Right forelimb (tissue), 1 donor: ENCODE data around the gene OSTC.

Experiments
- DNase-seq: peaks from one replicate; pipeline ENCODE4 v3.0.0-alpha.2; 2018

The OSTC gene

GRCh38 chr4:108650212-108651013 lies at the start of gene OSTC:
Gene OSTC, plus strand, starts transcription at chr4:108650599. Its CDS starts 57 bp downstream, at chr4:108650656.
- DNase-seq, result peak; percentile 95

- DNase-seq, result no peak
Observed at GRCh38 chr4:108601106-108601505, 49.3 kb upstream of the OSTC start.

- no peak for DNase-seq
Observed at GRCh38 chr4:108601532-108601931, 48.9 kb upstream of the OSTC start.

- DNase-seq, result no peak
Observed at GRCh38 chr4:108602163-108602562, 48.2 kb upstream of the OSTC start.

GRCh38 chr4:108607079-108607815 lies 43.2 kb upstream of the OSTC start:
- no peak for DNase-seq

- no peak for DNase-seq
Observed at GRCh38 chr4:108611365-108611764, 39.0 kb upstream of the OSTC start.

- no peak for DNase-seq
Observed at GRCh38 chr4:108612365-108612764, 38.0 kb upstream of the OSTC start.

GRCh38 chr4:108619372-108620100 lies 30.9 kb upstream of the OSTC start:
- DNase-seq, result no peak

- peak; percentile 96 for DNase-seq
Observed at GRCh38 chr4:108620101-108620932, 30.1 kb upstream of the OSTC start, which contains the start of gene RPL34. Gene RPL34, plus strand, starts transcription at chr4:108620576. Its CDS starts 1,384 bp downstream, at chr4:108621960.

GRCh38 chr4:108620933-108621905 lies 29.2 kb upstream of the OSTC start:
- no peak for DNase-seq

- DNase-seq, result no peak
Observed at GRCh38 chr4:108622022-108622421, 28.4 kb upstream of the OSTC start.

- DNase-seq, result no peak
Observed at GRCh38 chr4:108622828-108623227, 27.6 kb upstream of the OSTC start.

- no peak for DNase-seq
Observed at GRCh38 chr4:108624263-108625056, 25.9 kb upstream of the OSTC start.

GRCh38 chr4:108626056-108626455 lies 24.3 kb upstream of the OSTC start:
- no peak for DNase-seq

GRCh38 chr4:108628411-108628810 lies 22.0 kb upstream of the OSTC start:
- no peak for DNase-seq

- no peak for DNase-seq
Observed at GRCh38 chr4:108635070-108635655, 15.2 kb upstream of the OSTC start.

- no peak for DNase-seq
Observed at GRCh38 chr4:108636246-108636645, 14.2 kb upstream of the OSTC start.

- DNase-seq, result no peak
Observed at GRCh38 chr4:108637856-108638255, 12.5 kb upstream of the OSTC start.

- DNase-seq, result no peak
Observed at GRCh38 chr4:108644237-108644636, 6.2 kb upstream of the OSTC start.

- DNase-seq, result no peak
Observed at GRCh38 chr4:108646706-108647105, 3.7 kb upstream of the OSTC start.
